ENCODE data around the gene MPDU1. TPM values are rescaled to one million over a fixed set of nuclear protein-coding genes. Genes with fewer than 3 reads are reported as not detected.
A peak's percentile ranks its signal among the peaks of the same experiment; 100 is the strongest.

Gene MPDU1
- total RNA-seq, 1 donor from 2014 or later = 167 TPM

GRCh38 chr17:7559320-7560171 lies 24.1 kb upstream of the MPDU1 start:
- Histone ChIP-seq H3K27me3 (no peaks in the 10 kb centered on the region), H3K4me1 (peaks cover 44% of the 10 kb centered on the region), H3K27ac (no peak overlapping the region), H3K9ac (no peak overlapping the region), H3F3A (ENCODE audit: low read depth) (peaks cover 50% of the 10 kb centered on the region), H3K4me3 (no peak overlapping the region), H3K9me3 (ENCODE audit: low read depth) (no peaks in the 10 kb centered on the region), H3K36me3 (peaks cover 3% of the 10 kb centered on the region), H4K20me1 (ENCODE audit: low read depth) (peaks cover 15% of the 10 kb centered on the region), H3K79me2 (ENCODE audit: low read depth) (peaks cover 27% of the 10 kb centered on the region), H2AFZ (replicated peaks) (no peak overlapping the region), H3K4me2 (peak overlapping the region; percentile 97)
- no peak for DNase-seq (ENCODE audit: low spot score)
- Mint-ChIP-seq H3K9me3 (no peaks in the 10 kb centered on the region), H3K36me3 (peaks cover 8% of the 10 kb centered on the region), H3K27ac (no peak overlapping the region), H3K27me3 (ENCODE audit: insufficient read depth, low read depth) (peaks cover 4% of the 10 kb centered on the region), H3K4me1 (peaks cover 52% of the 10 kb centered on the region), H3K4me3 (peak overlapping the region; percentile 97)
- TF ChIP-seq EZH2 (IDR thresholded peaks at IDR 0.05) = no peak
- TF ChIP-seq EZH2phosphoT487 (IDR thresholded peaks at IDR 0.05) = no peak
- TF ChIP-seq CTCF (IDR thresholded peaks at IDR 0.05) = no peak

- Histone ChIP-seq H3K4me1 (peaks cover 44% of the 10 kb centered on the region), H3K9me3 (ENCODE audit: low read depth) (no peaks in the 10 kb centered on the region), H2AFZ (replicated peaks) (peak overlapping the region; percentile 31), H3K36me3 (peaks cover 3% of the 10 kb centered on the region), H4K20me1 (ENCODE audit: low read depth) (peaks cover 15% of the 10 kb centered on the region), H3K27me3 (no peaks in the 10 kb centered on the region), H3K4me3 (peak overlapping the region; percentile 94), H3K27ac (no peak overlapping the region), H3K9ac (no peak overlapping the region), H3K79me2 (ENCODE audit: low read depth) (peaks cover 36% of the 10 kb centered on the region), H3K4me2 (peak overlapping the region; percentile 97), H3F3A (ENCODE audit: low read depth) (peaks cover 47% of the 10 kb centered on the region)
- peaks cover 12% of the 10 kb centered on the region for H3K36me3 Mint-ChIP-seq
- DNase-seq (ENCODE audit: low spot score) = peak; percentile 90
- H3K9me3 Mint-ChIP-seq = no peaks in the 10 kb centered on the region
- peak overlapping the region; percentile 89 for H3K27ac Mint-ChIP-seq
- peaks cover 48% of the 10 kb centered on the region for H3K4me1 Mint-ChIP-seq
- TF ChIP-seq EZH2 (IDR thresholded peaks at IDR 0.05) (no peak), CTCF (IDR thresholded peaks at IDR 0.05) (peak; percentile 71), EZH2phosphoT487 (IDR thresholded peaks at IDR 0.05) (no peak)
- peak overlapping the region; percentile 97 for H3K4me3 Mint-ChIP-seq
- peaks cover 4% of the 10 kb centered on the region for H3K27me3 Mint-ChIP-seq (ENCODE audit: insufficient read depth, low read depth)
Measured at GRCh38 chr17:7560172-7561027, 23.3 kb upstream of the MPDU1 start.

GRCh38 chr17:7561028-7561575 lies 22.6 kb upstream of the MPDU1 start:
- Histone ChIP-seq H3K4me2 (peak overlapping the region; percentile 97), H2AFZ (replicated peaks) (peak overlapping the region; percentile 91), H3K9ac (peak overlapping the region; percentile 63), H3K4me1 (peaks cover 44% of the 10 kb centered on the region), H3K79me2 (ENCODE audit: low read depth) (peaks cover 39% of the 10 kb centered on the region), H3K9me3 (ENCODE audit: low read depth) (no peaks in the 10 kb centered on the region), H4K20me1 (ENCODE audit: low read depth) (peaks cover 15% of the 10 kb centered on the region), H3K4me3 (peak overlapping the region; percentile 94), H3K27ac (peak overlapping the region; percentile 79), H3F3A (ENCODE audit: low read depth) (peaks cover 44% of the 10 kb centered on the region), H3K36me3 (peaks cover 7% of the 10 kb centered on the region), H3K27me3 (no peaks in the 10 kb centered on the region)
- peaks cover 4% of the 10 kb centered on the region for H3K27me3 Mint-ChIP-seq (ENCODE audit: insufficient read depth, low read depth)
- H3K36me3 Mint-ChIP-seq = peaks cover 12% of the 10 kb centered on the region
- H3K9me3 Mint-ChIP-seq = no peaks in the 10 kb centered on the region
- DNase-seq (ENCODE audit: low spot score) = peak; percentile 95
- peaks cover 47% of the 10 kb centered on the region for H3K4me1 Mint-ChIP-seq
- H3K4me3 Mint-ChIP-seq = peak overlapping the region; percentile 97
- peak overlapping the region; percentile 89 for H3K27ac Mint-ChIP-seq
- TF ChIP-seq EZH2 (IDR thresholded peaks at IDR 0.05) (no peak), EZH2phosphoT487 (IDR thresholded peaks at IDR 0.05) (no peak), CTCF (IDR thresholded peaks at IDR 0.05) (peak; percentile 66)

Data from neural progenitor cell (in vitro differentiated cells).